ENCODE results near the gene KCNA2. TPM values are rescaled to one million over a fixed set of nuclear protein-coding genes. Genes with fewer than 3 reads are reported as not detected.

The KCNA2 gene
- total and polyA plus RNA-seq, 2 of the 4 experiments (the other 2 are of a cell fraction) = not detected

- CTCF ChIA-PET = no interaction called here
- no peak overlapping the region; the same call in 1 of the 2 replicates for H3K18ac ChIP-seq (ENCODE audit: low read depth, low read length)
- ATAC-seq (ENCODE audit: low read depth) (peak; percentile 64), DNase-seq (peak; percentile 76)
- no peaks in the 10 kb centered on the region for H3K79me1 ChIP-seq (ENCODE audit: low read depth in 1 of 2, low read length in 2 of 2)
- no peak overlapping the region for H3K14ac ChIP-seq (replicated peaks; ENCODE audit: low read depth, low read length)
- no peak overlapping the region for H2AK9ac ChIP-seq (replicated peaks; ENCODE audit: low read depth, low read length, poor library complexity)
- no peak overlapping the region for H3K56ac ChIP-seq (ENCODE audit: extremely low read depth, insufficient read depth, low read length)
- no peak overlapping the region for H4K5ac ChIP-seq (ENCODE audit: low read depth, low read length)
- H3K9me3 ChIP-seq (ENCODE audit: control insufficient read depth, insufficient read depth, low read length) = no peaks in the 10 kb centered on the region
- POLR2A ChIA-PET (ENCODE audit: unreplicated experiment) = no interaction called here
- peaks cover 3% of the 10 kb centered on the region; the same call in 1 of the 2 replicates for H3K4me1 ChIP-seq (ENCODE audit: control insufficient read depth, insufficient read depth, low read length)
- H2BK120ac ChIP-seq (ENCODE audit: low read depth, low read length) = no peak overlapping the region
- 24% methylated on average over 3 of the region's 7 CpGs; no CpG with 5 or more reads in 1 of the 2 experiments for WGBS, 2 experiments (ENCODE audit: extremely low coverage in 2 of 2, insufficient read length in 1 of 2)
- no peak overlapping the region for H3K4me2 ChIP-seq (ENCODE audit: low read depth, low read length)
- no TSS peak for BruUV-seq (replicated peaks)
- H3K23ac ChIP-seq (ENCODE audit: low read depth, low read length) = no peak overlapping the region
- 0 out of 2 replicates have a peak overlapping the region, but pooled peaks have one; percentile 35 for H2AK5ac ChIP-seq (ENCODE audit: low read depth, low read length)
- dilution Hi-C loops (cut with HindIII; ENCODE audit: low sequenced_read_pairs, unreplicated experiment) (no loop called here), intact Hi-C loops (cut with micrococcal nuclease) (no loop called here), in situ Hi-C loops (cut with MboI; ENCODE audit: low sequenced_read_pairs) (loop anchor here (5.0 kb wide), 1 partner anchor 133 kb away; no protein-coding TSS in a partner anchor)
- peaks cover 9% of the 10 kb centered on the region; the same call in 1 of the 2 replicates for H3K27me3 ChIP-seq (ENCODE audit: control insufficient read depth, insufficient read depth, low read length)
- no peak overlapping the region for H3K27ac ChIP-seq (ENCODE audit: insufficient read depth, low read length)
- no peak overlapping the region for H2AFZ ChIP-seq (replicated peaks; ENCODE audit: low read length, poor library complexity)
- no peak for TF ChIP-seq FOS (IDR thresholded peaks at IDR 0.05; ENCODE audit: low read depth, low read length)
- no peak for TF ChIP-seq MAZ (IDR thresholded peaks at IDR 0.05; ENCODE audit: borderline replicate concordance, low read depth, low read length)
- TF ChIP-seq MXI1 (IDR thresholded peaks at IDR 0.05; ENCODE audit: borderline replicate concordance, low read depth, low read length) = no peak
- no peak for TF ChIP-seq RAD21 (IDR thresholded peaks at IDR 0.05; ENCODE audit: low read length)
- no peak for TF ChIP-seq ELK1 (IDR thresholded peaks at IDR 0.05; ENCODE audit: borderline replicate concordance, low read depth, low read length)
- TF ChIP-seq CHD1 (IDR thresholded peaks at IDR 0.05; ENCODE audit: low read depth, low read length) = no peak
- TF ChIP-seq CTCF (conservative IDR thresholded peaks at IDR 0.05; ENCODE audit: low read depth, low read length) = no peak
- TF ChIP-seq SMC3 (IDR thresholded peaks at IDR 0.05; ENCODE audit: low read depth, low read length) = no peak
- no peak for TF ChIP-seq BHLHE40 (IDR thresholded peaks at IDR 0.05; ENCODE audit: low read depth, low read length)
- 0 out of 3 replicates have a peak overlapping the region, but pooled peaks have one; percentile 9 for H2BK15ac ChIP-seq (ENCODE audit: low read depth, low read length)
- H3K4me3 ChIP-seq (ENCODE audit: insufficient read depth, low read depth, low read length) = no peak overlapping the region
- H4K8ac ChIP-seq (ENCODE audit: low read depth in 2 of 2, low read length in 2 of 2) = no peak overlapping the region; a peak in 1 of 4 replicates
- H3K9me1 ChIP-seq (ENCODE audit: insufficient read depth, low read length) = no peaks in the 10 kb centered on the region
- H3K4ac ChIP-seq (ENCODE audit: low read depth, low read length) = peak overlapping the region; percentile 29; the same call in 1 of the 2 replicates
- H3K9ac ChIP-seq (ENCODE audit: low read depth, low read length) = no peak overlapping the region
- no peaks in the 10 kb centered on the region for H4K20me1 ChIP-seq (ENCODE audit: insufficient read depth, low read length)
- no peaks in the 10 kb centered on the region for H3K36me3 ChIP-seq (ENCODE audit: control insufficient read depth, insufficient read depth, low read length)
- H4K91ac ChIP-seq (ENCODE audit: insufficient read depth, low read depth, low read length) = peak overlapping the region; percentile 39; the same call in 1 of the 2 replicates
- no peak overlapping the region for H2BK5ac ChIP-seq (ENCODE audit: low read depth, low read length, poor library complexity, severe bottlenecking)
- no peak overlapping the region for H2BK20ac ChIP-seq (ENCODE audit: low read depth, low read length)
Measured at GRCh38 chr1:110634455-110635311, 28.5 kb upstream of the KCNA2 start.

All from IMR-90 (cell line).